Natural killer cell treated with Interleukin-12 subunit alpha and Interleukin-12 subunit beta and Interleukin-15 and Interleukin-18, amount 100 ng/mL, for 72 hours (primary cell): ENCODE measurements around the gene DLK1. TPM values are rescaled to one million over a fixed set of nuclear protein-coding genes. Genes with fewer than 3 reads are reported as not detected.

Source experiments
- ATAC-seq, 2 donors: fragments of 150-1000 bp; cut with Tn5 transposase in 1 of 2; sonication (Bioruptor Pico), chemical (Tn5 transposase) in 1 of 2; 2 replicates each; pipeline ENCODE4 v1.10.0; 2021
- DNase-seq: peaks from one replicate; pipeline ENCODE4 v3.0.0; 2022; ENCODE audit warnings: low spot score
- H3K27ac Mint-ChIP-seq, 2 donors: 1 replicate in 1 of 2; 2 replicates in 1 of 2; pipeline ENCODE4 v1.8.0; 2022; ENCODE audit warnings: mixed read lengths in 2 of 2, mild to moderate bottlenecking in 1 of 2, moderate library complexity in 1 of 2
- H3K27me3 Mint-ChIP-seq, 2 donors: 1 replicate in 1 of 2; 2 replicates in 1 of 2; pipeline ENCODE4 v1.8.0; 2022; ENCODE audit warnings: mixed read lengths in 2 of 2
- H3K36me3 Mint-ChIP-seq: one replicate; pipeline ENCODE4 v1.8.0; 2022; ENCODE audit warnings: mixed read lengths
- H3K4me1 Mint-ChIP-seq, 2 donors: 1 replicate in 1 of 2; 2 replicates in 1 of 2; pipeline ENCODE4 v1.8.0; 2022; ENCODE audit warnings: low read depth in 2 of 2, mixed read lengths in 2 of 2, mild to moderate bottlenecking in 1 of 2
- H3K4me3 Mint-ChIP-seq: one replicate; pipeline ENCODE4 v1.8.0; 2022; ENCODE audit warnings: mixed read lengths
- H3K9me3 Mint-ChIP-seq: 2 replicates; pipeline ENCODE4 v1.8.0; 2022; ENCODE audit warnings: mixed read lengths
- total RNA-seq, 2 donors: library from RNA; stranded (reverse); gene quantifications; one replicate each; pipeline ENCODE4 v1.2.3, GENCODE V29; 2022

DLK1 gene
- total RNA-seq, 2 donors from 2014 or later, result not detected

DNA sequence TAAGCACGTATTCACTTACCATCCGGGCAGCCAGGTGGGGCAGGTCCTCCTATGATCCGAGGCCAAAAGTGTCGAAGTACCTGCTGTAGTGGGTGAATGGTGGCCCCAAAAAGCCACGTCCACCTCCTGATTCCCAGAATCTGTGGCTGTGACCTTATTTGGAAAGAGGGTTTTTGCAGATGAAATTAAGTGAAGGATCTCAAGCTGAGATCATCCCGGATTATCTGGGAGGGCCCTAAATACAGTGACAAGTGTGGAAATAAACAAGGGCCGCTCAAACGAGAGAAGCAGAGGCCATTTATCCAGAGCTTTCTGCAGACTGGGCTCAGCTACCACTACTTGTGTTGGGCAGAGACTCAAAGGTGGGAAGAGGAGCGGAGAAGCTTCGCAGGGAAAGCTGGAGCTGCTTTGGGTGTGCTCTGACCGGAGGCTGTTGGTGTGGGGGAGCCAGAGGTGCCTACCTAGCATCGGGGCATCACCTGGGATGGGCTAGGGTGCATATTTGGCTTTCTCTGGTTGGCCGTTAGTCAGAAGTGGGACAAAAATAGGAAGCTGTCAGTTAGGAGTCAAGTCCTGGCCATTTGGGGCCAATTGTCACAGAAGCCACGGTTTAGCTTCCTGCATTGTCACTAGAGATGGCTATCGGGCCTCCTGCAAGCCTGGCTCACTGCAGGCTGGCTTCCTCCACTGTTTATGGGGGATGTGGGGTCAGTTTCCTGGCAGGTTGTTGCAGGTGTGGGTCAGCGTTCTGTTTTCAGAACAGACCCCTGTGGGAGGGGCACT lies 27.8 kb upstream of the DLK1 start:
- H3K9me3 Mint-ChIP-seq, result no peaks in the 10 kb centered on the region
- H3K36me3 Mint-ChIP-seq, result no peaks in the 10 kb centered on the region
- no peak for ATAC-seq
- H3K4me1 Mint-ChIP-seq, result no peaks in the 10 kb centered on the region
- H3K27ac Mint-ChIP-seq, result no peak overlapping the region
- no peak overlapping the region for H3K4me3 Mint-ChIP-seq
- DNase-seq, result no peak
- H3K27me3 Mint-ChIP-seq, result peaks cover 6 to 18% of the 10 kb centered on the region in 2 donors

DNA sequence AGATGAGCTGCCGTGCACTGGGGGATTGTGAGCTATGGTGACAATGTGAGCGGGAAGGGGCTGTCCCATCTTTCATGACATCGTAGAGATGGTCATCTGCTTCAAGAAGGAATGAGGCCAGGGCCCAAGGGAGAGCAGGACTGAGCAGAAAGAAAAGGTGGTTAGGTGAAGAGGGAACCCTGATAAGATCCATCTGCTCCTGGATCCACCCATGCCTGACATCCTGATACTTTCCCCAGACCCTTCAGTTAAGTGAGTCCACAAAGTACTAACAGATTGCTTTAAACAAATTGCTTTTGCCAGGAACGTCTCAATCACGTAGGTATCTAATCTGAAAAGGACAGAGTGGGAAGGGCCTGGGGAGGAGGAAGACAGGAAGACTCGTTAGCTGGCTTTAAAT lies 25.4 kb upstream of the DLK1 start:
- no peak overlapping the region for H3K4me3 Mint-ChIP-seq
- DNase-seq, result no peak
- no peaks in the 10 kb centered on the region for H3K9me3 Mint-ChIP-seq
- peaks cover 0 to 2% of the 10 kb centered on the region in 2 donors for H3K4me1 Mint-ChIP-seq
- peaks cover 6 to 18% of the 10 kb centered on the region in 2 donors for H3K27me3 Mint-ChIP-seq
- ATAC-seq, result no peak
- no peak overlapping the region for H3K27ac Mint-ChIP-seq
- no peaks in the 10 kb centered on the region for H3K36me3 Mint-ChIP-seq

DNA sequence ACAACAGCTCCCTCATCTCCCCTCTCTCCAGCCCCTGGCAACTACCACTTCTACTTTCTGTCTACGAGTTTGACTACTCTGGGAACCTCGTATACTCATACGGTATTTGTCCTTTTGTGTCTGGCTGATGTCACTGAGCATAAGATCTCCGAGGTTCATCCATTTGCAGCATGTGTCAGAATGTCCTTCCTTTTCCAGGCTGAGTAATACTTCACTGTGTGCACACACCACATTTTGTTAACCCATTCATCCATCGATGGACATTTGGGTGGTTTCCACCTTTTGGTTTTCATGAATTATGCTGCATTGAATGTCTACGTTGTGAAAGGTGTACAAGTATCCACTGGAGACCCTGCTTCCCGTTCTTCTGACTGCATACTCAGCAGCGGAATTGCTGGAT lies 24.1 kb upstream of the DLK1 start:
- ATAC-seq (no peak), DNase-seq (no peak)
- H3K4me1 Mint-ChIP-seq, result peaks cover 2 to 4% of the 10 kb centered on the region in 2 donors
- no peak overlapping the region for H3K4me3 Mint-ChIP-seq
- H3K27ac Mint-ChIP-seq, result no peak overlapping the region
- no peaks in the 10 kb centered on the region for H3K36me3 Mint-ChIP-seq
- peaks cover 13% of the 10 kb centered on the region in 2 donors for H3K27me3 Mint-ChIP-seq
- H3K9me3 Mint-ChIP-seq, result no peaks in the 10 kb centered on the region

DNA sequence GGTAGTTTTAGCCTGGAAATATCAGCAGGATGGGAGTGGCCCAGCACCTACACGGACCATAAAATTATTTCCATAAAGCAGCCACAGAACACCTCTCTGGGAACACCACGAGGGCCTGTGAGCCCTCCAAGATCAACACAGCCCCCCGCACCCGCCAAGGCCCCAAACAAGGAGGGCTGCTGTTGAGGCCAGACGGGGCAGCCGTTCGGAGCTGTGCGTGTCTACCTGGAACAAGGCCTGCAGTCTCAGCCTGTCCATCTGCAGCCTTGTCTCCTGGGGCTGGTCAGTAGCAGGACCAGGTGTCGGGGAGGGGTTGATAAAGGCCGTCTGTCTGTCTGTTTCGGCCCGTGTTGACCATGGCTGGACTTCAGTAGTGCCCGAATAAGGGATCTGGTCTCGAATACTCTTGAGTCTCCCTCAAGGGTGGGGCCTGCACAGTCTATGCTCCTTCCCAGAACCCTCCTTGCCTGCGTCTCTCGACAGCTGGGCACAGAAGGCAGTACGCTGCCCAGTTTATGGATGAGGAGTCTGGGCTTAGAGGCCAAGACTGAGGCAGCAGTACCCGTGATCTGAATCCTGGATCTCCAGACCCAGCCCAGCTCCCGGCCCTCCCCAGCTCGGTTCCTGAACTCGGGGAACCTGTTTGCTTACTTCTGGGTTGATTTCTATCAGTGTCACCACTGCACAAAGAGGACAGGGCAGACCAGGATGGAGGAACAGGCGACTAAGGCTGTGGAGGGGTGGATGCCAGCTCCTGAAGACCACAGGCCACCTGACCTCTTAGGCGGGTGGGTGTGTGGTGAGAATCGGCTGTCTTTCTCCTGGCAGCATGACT lies 23.1 kb upstream of the DLK1 start:
- H3K36me3 Mint-ChIP-seq, result no peaks in the 10 kb centered on the region
- peaks cover 2 to 4% of the 10 kb centered on the region in 2 donors for H3K4me1 Mint-ChIP-seq
- H3K27ac Mint-ChIP-seq, result no peak overlapping the region
- peaks cover 13% of the 10 kb centered on the region in 2 donors for H3K27me3 Mint-ChIP-seq
- H3K4me3 Mint-ChIP-seq, result no peak overlapping the region
- peak in 1 of 2 donors; percentile 18 for ATAC-seq
- no peaks in the 10 kb centered on the region for H3K9me3 Mint-ChIP-seq
- DNase-seq, result no peak

DNA sequence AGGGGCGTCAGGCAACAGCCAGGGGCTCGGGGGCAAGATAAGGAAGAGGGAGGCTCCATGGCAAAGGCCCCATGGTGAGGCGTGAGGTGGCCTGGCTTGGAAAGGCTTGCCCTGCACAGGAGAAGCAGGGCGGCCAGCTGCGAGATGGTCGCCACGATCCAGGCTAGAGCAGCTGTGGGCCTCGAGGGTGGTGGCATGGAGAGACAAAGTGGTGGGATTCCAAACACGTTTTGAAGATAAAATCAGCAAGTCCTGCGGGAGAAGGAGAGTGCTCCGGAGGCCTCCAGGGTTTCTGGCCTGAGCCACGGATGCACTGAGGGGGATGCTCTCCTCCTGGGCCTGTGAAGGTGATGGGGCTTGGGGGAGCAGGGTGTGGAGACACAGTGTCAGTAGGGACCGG lies 20.5 kb upstream of the DLK1 start:
- no peak for DNase-seq
- peaks cover 4 to 23% of the 10 kb centered on the region in 2 donors for H3K27me3 Mint-ChIP-seq
- H3K4me1 Mint-ChIP-seq, result peaks cover 2 to 4% of the 10 kb centered on the region in 2 donors
- H3K4me3 Mint-ChIP-seq, result no peak overlapping the region
- ATAC-seq, result no peak
- no peaks in the 10 kb centered on the region for H3K9me3 Mint-ChIP-seq
- no peak overlapping the region for H3K27ac Mint-ChIP-seq
- H3K36me3 Mint-ChIP-seq, result no peaks in the 10 kb centered on the region

DNA sequence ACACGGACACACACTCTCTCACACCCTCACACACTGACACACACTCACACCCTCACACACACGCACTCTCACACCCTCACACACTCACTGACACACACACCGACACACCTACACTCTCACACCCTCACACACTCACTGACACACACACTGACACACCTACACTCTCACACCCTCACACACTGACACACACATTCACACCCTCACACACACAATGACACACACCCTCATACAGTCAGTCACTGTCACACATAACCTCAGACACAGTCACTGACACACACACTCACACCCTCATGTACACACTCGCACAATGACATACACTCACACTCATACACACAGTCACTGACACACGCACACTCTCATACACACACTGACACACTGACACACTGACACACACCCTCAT lies 19.8 kb upstream of the DLK1 start:
- ATAC-seq (no peak), DNase-seq (no peak)
- H3K9me3 Mint-ChIP-seq, result no peaks in the 10 kb centered on the region
- H3K4me1 Mint-ChIP-seq, result peaks cover 2 to 4% of the 10 kb centered on the region in 2 donors
- peaks cover 4 to 23% of the 10 kb centered on the region in 2 donors for H3K27me3 Mint-ChIP-seq
- H3K36me3 Mint-ChIP-seq, result no peaks in the 10 kb centered on the region
- no peak overlapping the region for H3K4me3 Mint-ChIP-seq
- no peak overlapping the region for H3K27ac Mint-ChIP-seq

DNA sequence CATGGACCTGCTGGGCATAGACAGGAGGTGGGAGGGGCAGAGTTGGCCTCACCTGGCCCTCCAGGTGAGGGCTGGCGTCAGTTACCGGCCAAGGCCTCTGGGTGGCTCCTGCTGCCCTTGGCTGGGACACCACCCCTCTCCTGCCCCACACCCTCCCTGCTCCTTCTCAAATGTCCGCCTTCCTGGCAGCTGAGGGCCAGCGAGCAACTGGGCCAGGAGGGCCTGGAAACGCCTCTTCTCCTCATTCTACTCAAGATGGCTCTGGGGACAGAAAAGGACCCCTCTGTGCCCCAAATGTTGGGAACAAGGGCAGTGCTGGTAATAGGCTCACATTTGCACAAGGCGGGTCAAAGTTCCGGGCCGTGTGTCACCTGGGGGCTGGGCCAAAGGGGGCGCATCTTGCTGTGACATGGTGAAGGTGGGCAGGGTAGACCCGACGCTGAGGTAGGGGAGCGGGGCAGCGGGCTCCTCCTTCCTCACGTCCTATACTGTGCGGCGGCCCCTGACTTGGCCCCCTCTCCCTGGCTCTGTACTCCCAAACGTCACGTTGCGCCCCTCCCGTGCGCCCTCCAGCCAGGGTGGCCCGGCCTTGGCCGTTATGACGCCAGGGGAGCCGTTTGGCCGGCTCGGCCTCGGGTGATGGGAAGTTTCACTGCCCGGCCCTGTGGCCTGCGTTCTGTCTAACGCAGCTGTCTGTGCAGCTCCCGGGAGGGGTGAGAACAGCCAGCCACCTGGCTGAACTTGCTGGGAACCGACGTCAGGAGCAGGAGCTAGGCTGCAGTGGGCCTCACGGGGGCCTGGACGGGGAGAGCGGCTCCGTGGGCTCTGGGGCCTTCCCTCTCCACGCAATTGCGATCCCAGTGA lies 18.0 kb upstream of the DLK1 start:
- DNase-seq (no peak), ATAC-seq (peak in 1 of 2 donors; percentile 4)
- Mint-ChIP-seq H3K36me3 (no peaks in the 10 kb centered on the region), H3K4me3 (no peak overlapping the region), H3K27me3 (peaks cover 11 to 17% of the 10 kb centered on the region in 2 donors), H3K27ac (no peak overlapping the region), H3K4me1 (peaks cover 4 to 5% of the 10 kb centered on the region in 2 donors), H3K9me3 (no peaks in the 10 kb centered on the region)

DNA sequence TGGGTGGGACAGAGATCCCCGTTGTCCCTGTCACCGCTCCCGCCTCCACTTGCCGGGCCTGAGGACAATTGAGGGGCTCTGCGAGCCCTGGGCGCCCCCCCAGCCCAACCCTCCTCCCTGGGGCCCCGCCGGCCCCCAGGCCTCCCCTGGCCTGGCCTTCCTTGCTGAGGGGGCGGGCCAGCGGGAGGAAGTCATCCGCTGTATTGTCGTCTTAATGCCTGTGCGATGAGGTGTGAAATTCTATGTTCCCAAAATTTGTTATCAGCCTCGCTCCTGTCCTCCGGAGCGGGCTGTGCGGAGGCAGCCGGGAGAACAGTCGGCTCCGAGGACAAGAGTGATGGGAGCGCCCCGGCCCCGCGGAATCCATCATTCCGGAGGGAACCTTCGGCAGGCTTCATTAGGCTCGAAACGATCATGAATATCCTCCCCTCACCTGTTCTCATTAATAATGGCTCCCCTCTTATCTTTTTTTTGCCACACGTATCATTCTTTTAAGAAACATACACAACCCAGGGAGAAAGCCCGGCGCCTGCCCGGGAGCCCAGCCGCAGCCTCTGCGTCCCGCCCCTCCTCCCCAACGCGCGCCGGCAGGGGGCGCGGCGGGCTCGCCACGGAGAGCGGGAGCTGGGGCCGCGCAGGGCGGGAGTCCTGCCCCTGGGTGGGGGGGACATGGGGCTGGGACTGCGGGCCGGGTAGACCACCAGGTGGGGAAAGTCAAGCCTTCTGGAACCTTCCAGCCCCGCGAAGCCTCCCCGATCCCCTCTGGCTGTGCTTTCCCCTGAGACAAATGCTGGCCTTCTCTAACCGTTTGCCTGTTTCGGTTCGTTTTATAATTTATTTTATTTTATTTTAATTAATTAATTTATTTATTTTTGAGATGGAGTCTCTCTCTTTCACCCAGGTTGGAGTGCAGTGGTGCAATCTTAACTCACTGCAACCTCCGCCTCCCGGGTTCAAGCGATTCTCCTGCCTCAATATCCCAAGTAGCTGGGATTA lies 17.1 kb upstream of the DLK1 start:
- H3K4me3 Mint-ChIP-seq, result no peak overlapping the region
- no peak overlapping the region for H3K27ac Mint-ChIP-seq
- peaks cover 12 to 17% of the 10 kb centered on the region in 2 donors for H3K27me3 Mint-ChIP-seq
- no peaks in the 10 kb centered on the region for H3K36me3 Mint-ChIP-seq
- peaks cover 4 to 6% of the 10 kb centered on the region in 2 donors for H3K4me1 Mint-ChIP-seq
- H3K9me3 Mint-ChIP-seq, result no peaks in the 10 kb centered on the region
- peak in 1 of 2 donors; percentile 48 for ATAC-seq
- DNase-seq, result no peak

DNA sequence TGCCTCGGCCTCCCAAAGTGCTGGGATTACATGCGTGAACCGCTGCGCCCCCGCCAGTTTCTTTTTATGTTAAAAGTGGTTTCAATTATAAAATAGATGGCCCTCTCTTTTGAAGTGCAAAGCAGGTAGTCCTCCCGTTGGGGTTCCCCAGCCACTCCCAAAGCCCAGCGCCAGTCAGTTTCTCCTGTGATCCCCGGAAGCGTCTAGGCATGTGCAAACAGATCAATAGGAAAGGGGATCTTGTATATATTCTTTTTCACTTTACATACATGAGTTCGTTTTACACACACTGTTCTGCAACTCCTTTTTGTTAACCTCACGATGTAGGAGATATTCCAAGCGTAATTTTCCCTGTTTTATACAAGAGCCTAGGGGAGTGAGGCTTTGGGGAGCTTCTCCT lies 16.3 kb upstream of the DLK1 start:
- Mint-ChIP-seq H3K4me1 (peaks cover 4 to 6% of the 10 kb centered on the region in 2 donors), H3K36me3 (no peaks in the 10 kb centered on the region), H3K4me3 (no peak overlapping the region), H3K27me3 (peaks cover 12 to 17% of the 10 kb centered on the region in 2 donors), H3K9me3 (no peaks in the 10 kb centered on the region), H3K27ac (no peak overlapping the region)
- DNase-seq (no peak), ATAC-seq (no peak)

DNA sequence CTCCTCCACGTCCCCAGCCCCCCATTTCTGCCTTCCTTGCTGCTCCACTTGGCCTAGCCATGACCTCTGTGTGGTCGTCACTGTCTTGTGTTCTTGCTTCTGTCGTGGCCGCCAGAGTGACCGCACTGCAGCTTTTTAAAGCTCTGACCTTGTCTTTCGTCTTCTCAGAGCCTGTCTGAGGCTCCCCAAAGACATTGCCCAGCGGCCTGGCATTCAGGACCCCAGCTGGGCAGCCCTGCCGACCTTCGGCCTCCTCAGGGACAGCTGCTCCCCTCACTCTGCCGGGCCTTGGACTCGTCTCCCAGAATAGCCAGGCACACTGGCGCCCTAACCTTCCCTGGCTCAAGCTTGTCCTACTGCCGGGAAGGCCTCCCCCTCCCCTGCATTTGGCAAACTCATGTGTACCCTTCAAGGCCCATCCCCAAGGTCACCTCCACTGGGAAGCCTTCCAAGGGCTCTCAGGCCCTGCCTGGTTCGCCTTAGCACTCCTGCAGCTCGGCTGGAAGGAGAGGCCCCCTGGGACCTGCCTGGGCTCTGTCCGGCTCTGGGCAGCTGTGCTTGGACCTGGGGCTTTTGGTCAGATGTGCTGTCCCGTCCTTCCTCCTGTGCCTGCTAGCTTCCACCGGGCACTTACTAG lies 15.7 kb upstream of the DLK1 start:
- no peak overlapping the region for H3K4me3 Mint-ChIP-seq
- peaks cover 4 to 6% of the 10 kb centered on the region in 2 donors for H3K4me1 Mint-ChIP-seq
- H3K36me3 Mint-ChIP-seq, result no peaks in the 10 kb centered on the region
- H3K27me3 Mint-ChIP-seq, result peaks cover 12 to 17% of the 10 kb centered on the region in 2 donors
- no peak overlapping the region for H3K27ac Mint-ChIP-seq
- H3K9me3 Mint-ChIP-seq, result no peaks in the 10 kb centered on the region
- DNase-seq (no peak), ATAC-seq (no peak)

DNA sequence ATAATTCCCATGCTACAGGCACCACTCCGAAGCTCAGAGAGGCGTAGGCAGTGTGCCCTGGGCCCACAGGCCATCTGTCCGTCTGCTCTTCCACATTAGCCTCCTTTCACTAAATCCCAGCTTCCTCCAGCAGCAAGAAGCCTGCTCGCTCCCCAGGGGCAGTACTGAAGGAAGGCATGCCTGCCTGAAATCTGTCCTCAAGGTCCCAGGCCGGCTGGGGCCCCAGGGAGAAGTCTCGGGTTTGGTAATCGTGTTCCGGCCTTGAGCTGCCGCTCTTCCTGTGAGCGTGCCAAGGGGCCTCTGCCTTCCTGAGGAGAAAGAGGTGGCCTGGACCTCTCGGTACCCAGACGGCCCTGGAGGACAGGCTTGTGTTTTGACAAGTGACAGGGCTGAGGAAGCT lies 15.2 kb upstream of the DLK1 start:
- H3K36me3 Mint-ChIP-seq, result no peaks in the 10 kb centered on the region
- no peaks in the 10 kb centered on the region for H3K9me3 Mint-ChIP-seq
- DNase-seq (no peak), ATAC-seq (no peak)
- no peak overlapping the region for H3K27ac Mint-ChIP-seq
- H3K4me1 Mint-ChIP-seq, result peaks cover 4% of the 10 kb centered on the region in 2 donors
- H3K27me3 Mint-ChIP-seq, result peaks cover 12 to 17% of the 10 kb centered on the region in 2 donors
- H3K4me3 Mint-ChIP-seq, result no peak overlapping the region

DNA sequence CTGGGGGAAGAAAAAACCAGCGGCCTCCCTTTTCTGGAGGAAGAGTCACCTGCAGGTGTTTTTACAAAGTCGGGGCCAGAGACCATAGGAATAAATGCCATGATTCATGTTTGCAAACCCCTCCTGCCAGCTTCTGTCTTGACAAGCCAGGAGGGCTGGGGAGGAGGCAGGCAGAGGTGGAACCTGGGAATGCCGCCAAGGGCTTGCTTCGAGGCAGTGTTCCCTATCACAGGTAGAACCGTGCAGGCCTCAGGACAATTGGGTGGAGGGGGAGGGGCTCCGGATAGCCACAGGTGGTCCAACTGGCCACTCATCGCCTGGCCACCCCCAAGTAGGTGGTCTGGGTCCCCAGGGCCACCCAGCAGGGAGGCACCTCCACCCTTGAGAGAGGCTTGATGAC lies 14.2 kb upstream of the DLK1 start:
- no peaks in the 10 kb centered on the region for H3K9me3 Mint-ChIP-seq
- peaks cover 9 to 14% of the 10 kb centered on the region in 2 donors for H3K27me3 Mint-ChIP-seq
- no peaks in the 10 kb centered on the region for H3K36me3 Mint-ChIP-seq
- no peak overlapping the region for H3K4me3 Mint-ChIP-seq
- ATAC-seq (no peak), DNase-seq (no peak)
- peaks cover 0 to 4% of the 10 kb centered on the region in 2 donors for H3K4me1 Mint-ChIP-seq
- no peak overlapping the region for H3K27ac Mint-ChIP-seq
